Cortex of kidney (tissue), 1 donor: ENCODE results near the gene HSP90AB1.

Source experiments
- DNase-seq: peaks from one replicate; lab custom pipeline; 2025; lab: John Stamatoyannopoulos, UW

HSP90AB1 gene

DNA sequence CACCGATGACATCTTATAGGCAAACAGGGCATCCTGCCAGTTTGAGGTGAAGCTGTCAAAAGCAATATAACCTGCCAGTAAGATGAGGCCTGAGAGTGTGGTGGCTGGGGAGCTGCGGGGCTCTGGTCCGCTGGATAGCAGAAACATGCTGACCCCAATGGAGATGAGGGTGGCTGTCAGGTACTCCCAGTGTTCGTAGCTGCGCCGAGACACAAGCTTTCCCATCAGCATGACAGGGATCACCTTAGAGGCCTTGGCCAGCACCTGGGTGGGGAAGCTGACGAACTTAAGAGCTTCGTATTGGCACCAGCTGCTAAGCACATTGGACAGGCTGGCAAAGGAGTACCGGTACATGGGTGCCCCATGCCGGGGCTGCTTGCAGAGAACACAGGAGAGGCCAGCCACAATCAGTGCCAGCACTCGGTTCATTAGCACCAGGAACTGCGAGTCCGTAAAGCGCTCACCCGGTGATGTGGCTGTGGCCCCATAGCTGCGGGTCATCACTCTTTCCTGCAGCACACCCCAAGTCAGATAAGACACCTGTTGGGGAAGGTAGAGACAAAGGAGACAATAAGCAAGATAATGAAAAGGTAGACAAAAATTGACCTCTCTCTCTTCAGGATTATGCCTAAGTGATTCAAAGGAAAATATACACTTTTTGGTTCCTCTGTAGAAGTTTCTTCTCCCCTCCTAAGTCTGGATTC is 8.4 kb downstream of the HSP90AB1 start:
- DNase-seq = no peak

GRCh38 chr6:44255871-44256774 is 9.2 kb downstream of the HSP90AB1 start:
- DNase-seq = no peak

- no peak for DNase-seq
Measured at GRCh38 chr6:44256775-44257024, 9.8 kb downstream of the HSP90AB1 start.

DNA sequence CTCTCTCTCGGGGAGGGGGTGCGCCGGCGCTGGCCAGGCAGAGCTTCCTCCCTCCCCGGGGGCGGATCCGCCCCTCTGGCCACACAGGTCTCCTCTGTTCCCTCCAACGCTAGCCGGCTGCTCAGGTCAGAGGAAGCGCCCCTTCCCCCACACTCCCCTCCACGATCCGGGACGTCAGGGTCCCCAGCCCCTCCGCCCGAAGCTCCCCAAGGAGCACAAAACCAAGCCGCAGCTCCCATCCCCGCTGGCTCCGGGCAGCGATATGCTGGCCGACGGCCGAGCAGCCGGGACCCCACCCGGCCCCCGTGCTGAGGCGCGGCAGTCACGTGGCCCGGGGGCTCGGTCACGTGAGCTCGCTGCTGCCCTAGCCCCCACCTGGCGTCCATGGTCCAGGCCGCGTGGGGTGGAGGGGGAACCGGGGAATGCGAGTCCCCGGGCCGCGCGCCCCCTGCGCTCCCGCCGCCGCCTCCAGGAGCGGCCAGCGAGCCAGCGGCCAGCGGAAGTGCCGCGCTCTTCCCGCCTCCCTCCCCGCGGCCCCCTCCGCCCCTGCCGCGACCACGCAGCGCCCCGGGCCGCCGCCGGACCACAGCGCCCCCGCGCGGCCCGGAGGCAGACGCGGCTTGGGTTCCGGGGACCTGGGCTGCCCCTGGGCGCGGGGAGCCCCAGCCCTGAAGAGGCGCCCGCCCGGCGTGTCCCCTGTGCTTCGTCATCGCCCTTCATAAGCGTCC is 10.3 kb downstream of the HSP90AB1 start, which contains the start of gene SLC35B2:
SLC35B2 (minus strand) TSS at position 504 of the 728 bp plus-strand sequence; CDS start at position 386, 118 bp downstream.
- DNase-seq = no peak

GRCh38 chr6:44257753-44258324 is 10.9 kb downstream of the HSP90AB1 start:
- DNase-seq = no peak

DNA sequence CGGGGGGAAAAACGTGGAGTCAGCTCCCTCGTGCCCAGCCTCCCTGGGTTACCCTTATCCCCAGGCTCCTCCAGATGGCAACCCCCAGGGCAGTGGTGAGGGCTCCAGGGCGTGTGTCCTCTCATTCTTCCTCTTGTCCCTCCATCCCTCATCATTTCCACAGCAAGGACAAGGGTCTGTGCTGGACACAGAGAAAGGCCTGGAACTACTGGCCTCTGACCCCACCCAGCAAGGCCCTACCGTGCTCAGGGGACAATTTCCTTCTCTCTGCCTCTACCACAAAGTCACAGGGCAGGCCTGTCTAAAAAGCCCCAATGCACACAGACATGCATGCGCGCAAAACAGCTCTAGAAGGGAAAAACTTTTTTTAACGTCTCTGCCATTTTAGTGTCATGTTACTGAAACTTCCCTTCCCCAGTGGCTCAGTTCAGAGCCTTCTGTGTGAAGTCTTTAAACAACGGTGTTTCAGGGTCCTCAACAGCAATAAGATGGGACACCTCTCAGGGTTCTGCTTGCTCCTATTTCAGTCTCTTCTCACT is 11.5 kb downstream of the HSP90AB1 start:
- no peak for DNase-seq

DNA sequence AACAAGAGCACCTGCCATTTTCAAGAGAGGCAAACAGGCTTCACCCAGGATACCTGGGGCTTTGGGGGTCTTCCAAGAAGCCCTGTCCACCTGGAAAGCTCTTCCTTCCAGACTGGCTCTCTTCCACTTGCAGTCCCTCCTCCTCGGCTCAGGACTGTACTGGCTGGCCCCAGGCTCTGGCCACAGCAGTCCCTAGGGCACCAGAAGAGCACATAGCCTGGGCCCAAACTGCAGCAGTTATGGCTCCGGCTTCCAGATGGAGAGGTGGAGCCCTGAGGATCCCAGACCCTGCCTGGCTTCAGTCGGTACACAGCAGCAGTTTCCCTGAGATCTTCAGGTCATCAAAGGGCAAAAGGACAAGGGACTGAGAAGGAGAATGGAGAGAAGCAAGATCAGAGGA is 12.0 kb downstream of the HSP90AB1 start:
- DNase-seq = no peak

DNA sequence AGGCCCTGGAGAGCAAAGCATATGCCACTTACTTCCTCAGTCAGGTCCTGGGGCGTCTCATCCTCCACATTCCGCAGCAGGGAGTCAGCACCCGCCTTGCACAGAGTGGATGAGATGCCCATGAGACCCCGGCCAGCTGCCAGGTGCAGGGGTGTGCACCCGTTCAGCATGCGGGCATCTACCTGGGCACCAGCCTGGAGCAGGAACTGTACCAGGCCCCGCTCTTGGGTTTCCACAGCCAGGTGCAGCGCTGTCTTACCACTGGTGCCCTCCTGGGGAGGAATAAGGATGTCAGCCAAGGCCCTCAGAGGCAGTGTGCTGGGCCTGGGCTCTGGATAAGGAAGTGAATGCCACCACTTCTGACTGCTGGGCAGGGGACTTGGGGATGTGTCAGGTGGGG is 13.1 kb downstream of the HSP90AB1 start:
- no peak for DNase-seq

DNA sequence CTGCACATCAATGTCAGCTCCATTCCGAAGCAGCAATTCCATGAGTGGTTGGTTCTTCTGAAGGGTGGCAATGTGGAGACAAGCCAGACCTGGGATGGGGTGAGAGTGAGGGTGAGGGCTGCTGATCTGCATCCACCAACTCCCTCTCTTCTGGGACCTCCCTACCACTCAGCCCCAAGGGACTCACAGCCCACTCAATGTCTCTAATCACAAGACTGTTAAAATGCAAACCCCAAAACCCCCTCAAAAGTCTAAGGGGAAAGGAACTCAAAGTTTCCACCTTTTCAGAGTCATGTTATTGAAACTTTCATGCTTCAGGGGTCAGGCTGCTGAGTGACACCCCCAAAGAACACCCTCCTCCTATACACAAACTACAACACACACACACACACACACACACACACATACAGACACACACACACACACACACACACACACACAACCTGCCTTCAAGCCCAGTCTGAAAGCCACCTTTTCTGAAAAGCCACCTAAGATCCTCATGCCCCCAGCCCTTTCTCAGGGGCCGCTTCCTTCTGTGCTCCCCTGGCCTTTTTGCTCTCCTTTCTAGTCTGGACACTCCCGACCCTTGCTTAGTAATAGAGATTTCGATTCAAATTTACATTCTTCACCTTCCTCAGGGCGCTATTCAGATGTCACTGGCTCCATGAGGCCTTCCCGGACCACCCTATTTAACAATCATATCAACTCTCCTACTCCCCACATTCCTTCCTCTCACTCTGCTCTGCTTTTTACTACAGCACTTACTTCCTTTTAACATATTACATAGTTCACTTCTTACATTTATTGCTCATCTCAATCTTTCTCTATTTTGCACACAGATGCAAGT is 13.8 kb downstream of the HSP90AB1 start:
- no peak for DNase-seq

GRCh38 chr6:44261581-44261980 is 14.7 kb downstream of the HSP90AB1 start:
- DNase-seq = no peak

- no peak for DNase-seq
Measured at GRCh38 chr6:44262467-44263353, 15.8 kb downstream of the HSP90AB1 start.

GRCh38 chr6:44263354-44264100 is 16.6 kb downstream of the HSP90AB1 start:
- DNase-seq = no peak

GRCh38 chr6:44264154-44265006 is 17.5 kb downstream of the HSP90AB1 start:
- no peak for DNase-seq

- DNase-seq = peak; percentile 55
Measured at GRCh38 chr6:44265007-44265721, 18.3 kb downstream of the HSP90AB1 start, which contains the start of gene NFKBIE. TSS of gene NFKBIE (minus strand) at chr6:44265551. CDS start at chr6:44265346, 205 bp downstream.

GRCh38 chr6:44265722-44266233 is 18.9 kb downstream of the HSP90AB1 start:
- no peak for DNase-seq

DNA sequence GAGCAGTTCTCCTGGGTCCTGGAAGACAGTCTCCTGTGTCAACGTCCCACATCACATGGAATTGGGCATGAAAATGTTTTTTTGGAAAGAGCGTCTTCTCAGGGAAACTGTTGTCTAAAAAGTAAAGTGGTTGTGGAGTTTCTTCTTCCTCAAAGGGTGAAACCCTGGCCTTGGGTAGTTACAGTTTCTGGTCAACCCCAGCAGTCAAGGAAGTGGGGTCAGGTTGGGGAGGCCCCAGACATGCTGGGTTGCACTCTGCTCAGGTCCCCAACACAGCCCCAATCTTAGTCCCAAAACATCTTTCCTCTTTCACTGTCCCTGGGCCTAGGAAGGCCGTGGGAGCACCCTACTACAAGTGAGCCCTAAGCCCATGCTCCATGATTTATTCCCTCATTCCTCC is 19.4 kb downstream of the HSP90AB1 start:
- no peak for DNase-seq

DNA sequence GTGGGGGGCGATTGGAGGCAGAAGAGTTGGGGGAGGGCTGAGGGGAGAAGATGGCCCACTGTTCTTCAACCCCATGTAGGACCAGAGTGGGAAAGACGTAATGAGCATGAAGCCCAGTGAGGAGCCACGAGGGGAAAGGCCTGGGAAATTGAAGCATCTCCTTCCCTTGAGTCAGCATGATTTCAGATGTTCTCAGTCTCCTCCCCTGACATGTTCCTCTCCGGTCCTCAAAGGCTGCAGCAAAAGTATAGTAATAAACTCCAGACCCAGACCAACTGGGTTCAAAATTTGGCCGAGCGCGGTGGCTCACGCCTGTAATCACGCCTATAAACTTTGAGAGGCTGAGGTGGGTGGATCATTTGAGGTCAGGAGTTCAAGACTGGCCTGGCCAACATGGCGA is 20.4 kb downstream of the HSP90AB1 start:
- DNase-seq = no peak
